Measurements from ENCODE around the gene ZNF668.
"Not testable (repeated sequence)": the region's sequence is repeated elsewhere in the genome, so short reads cannot be mapped to it uniquely, and the experiment has no call there.

- TF ChIP-seq CTCF (IDR thresholded peaks at IDR 0.05; ENCODE audit: low read depth, low read length, missing input control); RAD21 (IDR thresholded peaks at IDR 0.05); REST (IDR thresholded peaks at IDR 0.05); NR2F2 (IDR thresholded peaks at IDR 0.05); GABPA (IDR thresholded peaks at IDR 0.05 in 1 of 2, conservative IDR thresholded peaks at IDR 0.05 in 1 of 2); YY1 (IDR thresholded peaks at IDR 0.05); EGR1 (IDR thresholded peaks at IDR 0.05; ENCODE audit: low read depth in 2 of 2); HNF4G (IDR thresholded peaks at IDR 0.05); HNF4A (conservative IDR thresholded peaks at IDR 0.05); SP1 (IDR thresholded peaks at IDR 0.05); FOXA1 (IDR thresholded peaks at IDR 0.05): not testable (repeated sequence)
- TF ChIP-seq, protein P1, sequence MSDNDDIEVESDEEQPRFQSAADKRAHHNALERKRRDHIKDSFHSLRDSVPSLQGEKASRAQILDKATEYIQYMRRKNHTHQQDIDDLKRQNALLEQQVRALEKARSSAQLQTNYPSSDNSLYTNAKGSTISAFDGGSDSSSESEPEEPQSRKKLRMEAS (IDR thresholded peaks at IDR 0.05) = not testable (repeated sequence)
- TF ChIP-seq, protein P2, sequence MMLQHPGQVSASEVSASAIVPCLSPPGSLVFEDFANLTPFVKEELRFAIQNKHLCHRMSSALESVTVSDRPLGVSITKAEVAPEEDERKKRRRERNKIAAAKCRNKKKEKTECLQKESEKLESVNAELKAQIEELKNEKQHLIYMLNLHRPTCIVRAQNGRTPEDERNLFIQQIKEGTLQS (IDR thresholded peaks at IDR 0.05) = not testable (repeated sequence)
These were observed 27.0 kb upstream of the ZNF668 start for GRCh38 chr16:31100876-31101641.

Data from liver (tissue), 3 donors.